Progenitor cell of endocrine pancreas (in vitro differentiated cells): Measurements from ENCODE around the gene TRIM67. TPM values are rescaled to one million over a fixed set of nuclear protein-coding genes. Genes with fewer than 3 reads are reported as not detected.

Experiments used
- DNase-seq: peaks from one replicate; pipeline ENCODE4 v3.0.0; 2021; ENCODE audit warnings: low spot score; ENCODE audit not compliant: unreplicated experiment
- H3K27ac Mint-ChIP-seq: 2 replicates; pipeline ENCODE4 v1.8.0; 2021; ENCODE audit warnings: mild to moderate bottlenecking, moderate library complexity, mixed read lengths
- H3K27me3 Mint-ChIP-seq: 2 replicates; pipeline ENCODE4 v1.8.0; 2021; ENCODE audit warnings: mixed read lengths
- H3K36me3 Mint-ChIP-seq: 2 replicates; pipeline ENCODE4 v1.8.0; 2022; ENCODE audit warnings: mixed read lengths; ENCODE audit not compliant: insufficient read depth
- H3K4me1 Mint-ChIP-seq: 2 replicates; pipeline ENCODE4 v1.8.0; 2021; ENCODE audit warnings: low read depth, mixed read lengths
- H3K4me3 Mint-ChIP-seq: 2 replicates; pipeline ENCODE4 v1.8.0; 2021; ENCODE audit warnings: low read depth, mild to moderate bottlenecking, moderate library complexity, mixed read lengths
- H3K9me3 Mint-ChIP-seq: 2 replicates; pipeline ENCODE4 v1.8.0; 2021; ENCODE audit warnings: low read depth, mixed read lengths
- CTCF ChIP-seq: fragments of 200-600 bp; sonication (generic); IDR thresholded peaks from one replicate; pipeline ENCODE4 v1.5.0; 2021; ENCODE audit warnings: antibody characterized with exemption, mild to moderate bottlenecking; ENCODE audit not compliant: unreplicated experiment
- total RNA-seq: library from RNA; stranded (reverse); gene quantifications from 2 replicates; pipeline ENCODE4 v1.2.1, GENCODE V29; 2021

Gene TRIM67
- total RNA-seq, 1 donor from 2014 or later: 0.05 TPM

DNA sequence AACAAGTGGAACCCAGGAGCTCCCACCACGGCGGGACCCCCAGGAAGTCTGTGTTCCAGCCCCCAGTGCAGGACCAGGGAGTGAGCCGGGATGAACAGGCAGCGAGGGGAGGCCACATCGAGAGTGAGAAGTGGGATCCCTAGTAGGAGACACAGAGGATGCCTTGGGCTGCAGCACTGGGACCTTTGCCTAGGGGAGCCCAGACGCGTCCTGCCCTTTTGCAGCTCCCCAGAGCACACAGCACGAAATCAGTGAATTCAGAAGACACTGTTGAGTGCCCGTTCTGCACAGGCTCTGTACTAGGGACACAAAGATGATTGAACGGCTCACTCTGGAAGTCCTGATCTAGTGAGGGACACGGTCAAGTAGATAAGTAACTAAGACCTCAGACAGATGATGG is 23.5 kb downstream of the TRIM67 start:
- Mint-ChIP-seq H3K9me3 (peaks cover 4% of the 10 kb centered on the region), H3K36me3 (no peaks in the 10 kb centered on the region), H3K4me3 (no peak overlapping the region), H3K27ac (no peak overlapping the region), H3K27me3 (peaks cover 40% of the 10 kb centered on the region), H3K4me1 (no peaks in the 10 kb centered on the region)
- no peak for TF ChIP-seq CTCF
- no peak for DNase-seq

DNA sequence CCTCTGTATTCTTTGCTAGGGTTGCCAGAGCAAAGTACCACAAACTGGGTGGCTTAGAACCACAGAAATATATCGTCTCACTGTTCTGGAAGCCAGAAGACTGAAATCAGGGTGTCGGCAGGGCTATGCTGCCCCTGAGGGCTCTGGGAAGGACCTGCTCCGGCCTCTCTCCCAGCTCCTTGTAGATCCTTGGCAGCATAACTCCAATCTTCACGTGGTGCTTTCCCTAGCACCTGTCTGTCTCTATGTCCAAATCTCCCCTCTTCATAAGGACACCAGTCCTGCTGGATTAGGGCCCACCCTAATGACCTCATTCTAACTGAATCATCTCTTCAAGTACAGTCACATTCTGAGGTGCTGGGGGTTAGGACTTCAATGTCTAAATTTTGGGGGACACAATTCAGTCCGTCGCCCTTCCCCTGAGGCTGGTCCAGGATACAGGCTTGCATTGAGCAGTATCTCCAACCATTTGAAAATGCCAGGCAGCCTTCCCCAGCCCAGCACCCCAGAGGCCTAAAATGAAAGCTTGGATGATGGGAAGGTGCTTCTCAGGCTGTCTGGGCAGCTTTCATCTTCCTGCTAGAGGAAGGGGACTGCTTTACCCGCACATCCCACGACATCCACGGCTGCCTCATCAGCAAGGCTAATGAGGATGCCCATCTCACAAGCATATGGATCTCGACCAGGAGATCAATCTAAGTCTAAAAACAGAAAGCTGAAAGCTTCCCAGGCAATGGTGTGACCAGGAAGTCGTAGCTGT is 24.7 kb downstream of the TRIM67 start:
- peaks cover 40% of the 10 kb centered on the region for H3K27me3 Mint-ChIP-seq
- H3K9me3 Mint-ChIP-seq: peaks cover 4% of the 10 kb centered on the region
- no peak overlapping the region for H3K4me3 Mint-ChIP-seq
- no peaks in the 10 kb centered on the region for H3K4me1 Mint-ChIP-seq
- H3K27ac Mint-ChIP-seq: no peak overlapping the region
- H3K36me3 Mint-ChIP-seq: no peaks in the 10 kb centered on the region
- no peak for TF ChIP-seq CTCF
- no peak for DNase-seq

DNA sequence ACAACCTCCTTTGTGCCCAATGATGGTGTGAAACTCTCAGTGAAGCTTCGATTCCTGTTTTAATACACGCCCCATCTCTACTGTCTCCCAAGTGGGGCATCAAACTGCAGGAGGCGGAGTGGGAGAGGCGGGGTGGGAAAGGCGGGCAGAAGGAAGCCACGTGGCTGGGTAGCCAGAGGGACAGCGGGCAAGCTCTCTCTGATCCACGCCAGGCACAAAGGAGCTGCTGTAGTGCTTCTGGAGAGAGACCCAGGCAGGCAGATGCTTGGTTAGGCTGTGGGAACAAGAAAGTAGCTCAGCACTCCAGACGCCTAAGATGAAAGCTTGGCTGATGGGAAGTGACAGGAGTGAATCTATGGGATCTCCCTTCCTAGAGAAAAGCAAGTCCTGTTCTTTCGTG is 25.7 kb downstream of the TRIM67 start:
- Mint-ChIP-seq H3K27me3 (peaks cover 40% of the 10 kb centered on the region), H3K27ac (no peak overlapping the region), H3K9me3 (peaks cover 4% of the 10 kb centered on the region), H3K4me1 (no peaks in the 10 kb centered on the region), H3K4me3 (no peak overlapping the region), H3K36me3 (no peaks in the 10 kb centered on the region)
- DNase-seq: no peak
- TF ChIP-seq CTCF: no peak

GRCh38 chr1:231188072-231188471 is 26.2 kb downstream of the TRIM67 start:
- Mint-ChIP-seq H3K36me3 (no peaks in the 10 kb centered on the region), H3K27ac (no peak overlapping the region), H3K9me3 (peaks cover 4% of the 10 kb centered on the region), H3K4me3 (no peak overlapping the region), H3K27me3 (peaks cover 40% of the 10 kb centered on the region), H3K4me1 (no peaks in the 10 kb centered on the region)
- TF ChIP-seq CTCF: no peak
- DNase-seq: no peak

DNA sequence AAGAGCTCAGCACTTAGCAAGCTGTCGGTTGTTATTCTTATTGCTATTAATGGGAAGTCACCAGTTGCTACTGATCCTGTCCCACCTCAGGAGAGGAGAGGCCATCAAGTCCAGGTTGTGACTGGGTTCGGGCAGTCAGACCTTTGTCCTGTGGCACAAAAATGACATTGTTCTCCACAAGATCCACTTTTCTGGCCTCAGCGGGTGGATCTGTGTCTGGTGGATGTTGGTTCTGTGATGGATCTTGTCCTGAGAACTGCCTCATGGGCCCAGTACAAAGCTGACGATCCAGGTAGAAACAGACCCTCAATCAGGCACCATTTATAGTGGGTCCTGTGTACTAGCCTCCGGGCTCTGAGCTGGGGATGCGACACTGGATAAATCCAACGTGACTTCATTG is 26.9 kb downstream of the TRIM67 start:
- H3K27me3 Mint-ChIP-seq: peaks cover 40% of the 10 kb centered on the region
- peaks cover 4% of the 10 kb centered on the region for H3K9me3 Mint-ChIP-seq
- H3K4me1 Mint-ChIP-seq: peaks cover 3% of the 10 kb centered on the region
- H3K4me3 Mint-ChIP-seq: no peak overlapping the region
- DNase-seq: no peak
- TF ChIP-seq CTCF: no peak
- H3K27ac Mint-ChIP-seq: no peak overlapping the region
- no peaks in the 10 kb centered on the region for H3K36me3 Mint-ChIP-seq
